HFFc6 (cell line): ENCODE data around the gene ZBTB16. TPM values are rescaled to one million over a fixed set of nuclear protein-coding genes. Genes with fewer than 3 reads are reported as not detected.

ENCODE experiments used
- DNase-seq: peaks from one replicate; pipeline ENCODE4 v3.0.0-alpha.2; 2018
- H3K27ac Mint-ChIP-seq: 2 replicates; pipeline ENCODE4 v1.8.0; 2020; ENCODE audit warnings: mild to moderate bottlenecking, mixed read lengths
- H3K27me3 Mint-ChIP-seq: 2 replicates; pipeline ENCODE4 v1.8.0; 2021; ENCODE audit warnings: mild to moderate bottlenecking, moderate library complexity, mixed read lengths; ENCODE audit not compliant: insufficient read depth
- H3K36me3 Mint-ChIP-seq: 2 replicates; pipeline ENCODE4 v1.8.0; 2021; ENCODE audit warnings: low read depth, mixed read lengths
- H3K4me1 Mint-ChIP-seq: 2 replicates; pipeline ENCODE4 v1.8.0; 2020; ENCODE audit warnings: low read depth, mixed read lengths
- H3K4me3 Mint-ChIP-seq: 2 replicates; pipeline ENCODE4 v1.8.0; 2020; ENCODE audit warnings: mild to moderate bottlenecking, moderate library complexity, mixed read lengths
- H3K9me3 Mint-ChIP-seq: 2 replicates; pipeline ENCODE4 v1.8.0; 2020; ENCODE audit warnings: mild to moderate bottlenecking, mixed read lengths
- CTCF ChIP-seq: fragments of 200-600 bp; sonication (generic); IDR thresholded peaks from 2 replicates; pipeline ENCODE4 v1.5.0; 2021; ENCODE audit warnings: antibody characterized with exemption, mild to moderate bottlenecking
- total RNA-seq, 6 experiments: library from RNA; stranded (reverse); fragmentation: NEBNext Ultra II Directional; extraction: Animal tissue kit (Norgen Biotek cat#: 25700); gene quantifications; 2 replicates in 1 of 6; 3 replicates in 5 of 6; pipeline ENCODE4 v1.2.3, GENCODE V29; 2021

The ZBTB16 gene
- total RNA-seq, 6 experiments from 2014 or later, result not detected

DNA sequence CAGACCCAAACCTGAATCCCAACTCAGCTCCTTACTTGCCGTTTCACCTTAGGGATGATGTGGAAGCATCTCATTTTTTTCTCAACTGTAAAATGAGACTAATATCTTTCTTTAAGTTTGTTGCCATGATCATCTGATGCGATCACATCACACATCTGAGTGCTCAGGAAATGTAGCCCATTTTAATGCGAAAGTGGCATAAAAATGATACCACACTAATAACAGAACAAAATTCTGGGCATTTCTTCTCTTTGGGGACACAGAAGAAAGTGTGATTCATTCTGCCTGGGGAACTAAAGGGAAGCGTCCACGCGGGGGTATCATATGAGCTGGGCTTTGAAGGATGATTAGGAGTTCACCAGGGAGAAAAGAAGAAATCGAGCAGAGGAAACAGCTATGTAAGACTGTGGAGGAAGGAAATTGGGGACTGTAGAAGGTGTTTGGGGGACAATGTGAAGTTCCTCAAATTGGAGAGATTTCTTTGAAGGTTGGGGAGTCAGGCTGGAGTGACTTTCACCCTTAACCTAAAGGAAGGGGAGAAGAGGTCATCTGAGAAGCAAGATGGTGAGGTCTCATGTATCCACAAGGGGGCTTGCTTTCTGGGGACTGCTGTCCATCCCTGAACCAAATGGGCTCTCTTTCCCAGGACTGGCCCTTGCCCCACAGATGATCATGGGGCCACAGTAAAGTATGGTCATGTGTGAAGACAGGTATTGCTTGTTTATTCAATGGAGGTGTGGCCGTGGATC, 187.0 kb downstream of the ZBTB16 start:
- Mint-ChIP-seq H3K27me3 (peaks cover 27% of the 10 kb centered on the region), H3K4me3 (no peak overlapping the region), H3K36me3 (no peaks in the 10 kb centered on the region), H3K9me3 (no peaks in the 10 kb centered on the region), H3K27ac (no peak overlapping the region), H3K4me1 (no peaks in the 10 kb centered on the region)
- DNase-seq, result no peak
- TF ChIP-seq CTCF, result 0 out of 2 replicates have a peak, but pooled peaks have one; percentile 10

- Mint-ChIP-seq H3K4me1 (no peaks in the 10 kb centered on the region), H3K27ac (no peak overlapping the region), H3K4me3 (no peak overlapping the region), H3K36me3 (no peaks in the 10 kb centered on the region), H3K27me3 (peaks cover 27% of the 10 kb centered on the region), H3K9me3 (no peaks in the 10 kb centered on the region)
- TF ChIP-seq CTCF, result no peak
- no peak for DNase-seq
Observed at GRCh38 chr11:114247070-114247789, 187.7 kb downstream of the ZBTB16 start.

DNA sequence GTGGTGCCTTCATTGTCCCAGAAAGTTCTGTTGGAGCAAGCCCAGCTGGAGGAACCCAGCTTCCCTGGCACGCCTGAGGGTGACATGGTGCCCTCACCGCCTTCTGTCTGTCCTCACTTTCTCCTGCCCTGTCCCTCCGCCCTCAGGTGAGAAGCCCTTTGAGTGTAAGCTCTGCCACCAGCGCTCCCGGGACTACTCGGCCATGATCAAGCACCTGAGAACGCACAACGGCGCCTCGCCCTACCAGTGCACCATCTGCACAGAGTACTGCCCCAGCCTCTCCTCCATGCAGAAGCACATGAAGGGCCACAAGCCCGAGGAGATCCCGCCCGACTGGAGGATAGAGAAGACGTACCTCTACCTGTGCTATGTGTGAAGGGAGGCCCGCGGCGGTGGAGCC, 190.7 kb downstream of the ZBTB16 start:
- DNase-seq, result no peak
- no peak for TF ChIP-seq CTCF
- Mint-ChIP-seq H3K4me3 (no peak overlapping the region), H3K27me3 (peaks cover 23% of the 10 kb centered on the region), H3K36me3 (no peaks in the 10 kb centered on the region), H3K27ac (no peak overlapping the region), H3K4me1 (no peaks in the 10 kb centered on the region), H3K9me3 (no peaks in the 10 kb centered on the region)

DNA sequence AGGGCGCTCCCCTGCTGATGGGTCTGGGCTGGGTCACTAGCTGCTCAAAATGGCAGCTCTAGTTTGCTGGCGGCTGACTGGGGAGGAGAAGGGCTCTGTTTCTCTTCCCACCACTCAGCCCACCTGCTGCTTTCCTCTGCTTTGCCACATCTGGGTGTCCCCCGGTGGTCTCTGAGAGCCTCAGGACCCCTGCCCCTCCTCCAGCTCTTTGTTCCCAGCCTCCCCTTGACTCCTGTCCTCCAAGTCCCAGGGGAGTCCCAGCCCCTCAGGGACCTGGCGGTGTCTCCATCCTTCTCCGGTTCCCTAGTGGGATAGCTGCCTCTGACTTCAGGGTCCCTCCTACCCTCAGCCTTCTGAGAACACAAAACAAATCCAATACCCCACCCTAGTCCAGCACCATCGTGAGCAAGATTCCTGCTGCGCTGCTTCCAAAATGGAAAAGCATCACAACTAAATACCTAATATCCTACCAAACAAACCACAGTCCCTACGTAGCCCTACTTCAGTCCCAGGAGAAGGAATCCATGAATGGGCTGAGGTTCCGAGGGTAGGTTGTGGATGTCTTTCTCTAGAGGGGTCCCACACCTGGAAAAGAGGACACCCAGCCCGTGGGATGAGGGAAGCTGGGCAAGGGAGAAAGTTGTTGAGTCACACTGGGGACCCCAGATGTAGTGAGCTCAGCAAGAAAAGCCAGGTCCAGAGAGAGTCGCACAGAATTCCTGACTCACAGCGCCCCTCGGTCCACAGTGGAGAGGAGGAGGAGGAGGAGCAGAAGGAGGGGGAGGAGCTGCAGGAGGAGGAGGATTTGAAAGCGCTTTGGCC, 191.7 kb downstream of the ZBTB16 start:
- H3K4me1 Mint-ChIP-seq, result no peaks in the 10 kb centered on the region
- no peak for DNase-seq
- TF ChIP-seq CTCF, result no peak
- H3K27me3 Mint-ChIP-seq, result peaks cover 30% of the 10 kb centered on the region
- no peak overlapping the region for H3K4me3 Mint-ChIP-seq
- no peaks in the 10 kb centered on the region for H3K36me3 Mint-ChIP-seq
- H3K27ac Mint-ChIP-seq, result no peak overlapping the region
- H3K9me3 Mint-ChIP-seq, result no peaks in the 10 kb centered on the region

- TF ChIP-seq CTCF, result no peak
- Mint-ChIP-seq H3K4me3 (no peak overlapping the region), H3K27ac (no peak overlapping the region), H3K4me1 (no peaks in the 10 kb centered on the region), H3K36me3 (no peaks in the 10 kb centered on the region), H3K27me3 (peaks cover 32% of the 10 kb centered on the region), H3K9me3 (no peaks in the 10 kb centered on the region)
- DNase-seq, result no peak
Observed at GRCh38 chr11:114251815-114252337, 192.4 kb downstream of the ZBTB16 start.
